ENCODE measurements around the gene MTRF1.

DNA sequence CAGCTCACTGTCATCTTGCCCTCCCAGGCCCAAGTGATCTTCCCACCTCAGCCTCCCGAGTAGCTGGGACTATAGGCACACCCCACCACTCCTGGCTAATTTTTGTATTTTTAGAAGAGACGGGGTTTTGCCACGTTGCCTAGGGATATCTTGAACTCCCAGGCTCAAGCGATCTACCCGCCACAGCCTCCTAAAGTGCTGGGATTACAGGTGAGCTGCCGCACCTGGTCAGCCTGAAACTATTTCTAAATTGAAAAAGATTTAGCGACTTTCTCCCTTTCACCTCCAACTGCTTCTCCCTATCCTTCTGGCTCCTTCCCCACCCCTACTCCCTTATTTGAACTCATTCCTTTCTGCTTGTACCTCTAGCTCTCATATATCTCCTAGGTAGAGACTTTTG, 27.9 kb upstream of the MTRF1 start:
- TF ChIP-seq, protein P1, sequence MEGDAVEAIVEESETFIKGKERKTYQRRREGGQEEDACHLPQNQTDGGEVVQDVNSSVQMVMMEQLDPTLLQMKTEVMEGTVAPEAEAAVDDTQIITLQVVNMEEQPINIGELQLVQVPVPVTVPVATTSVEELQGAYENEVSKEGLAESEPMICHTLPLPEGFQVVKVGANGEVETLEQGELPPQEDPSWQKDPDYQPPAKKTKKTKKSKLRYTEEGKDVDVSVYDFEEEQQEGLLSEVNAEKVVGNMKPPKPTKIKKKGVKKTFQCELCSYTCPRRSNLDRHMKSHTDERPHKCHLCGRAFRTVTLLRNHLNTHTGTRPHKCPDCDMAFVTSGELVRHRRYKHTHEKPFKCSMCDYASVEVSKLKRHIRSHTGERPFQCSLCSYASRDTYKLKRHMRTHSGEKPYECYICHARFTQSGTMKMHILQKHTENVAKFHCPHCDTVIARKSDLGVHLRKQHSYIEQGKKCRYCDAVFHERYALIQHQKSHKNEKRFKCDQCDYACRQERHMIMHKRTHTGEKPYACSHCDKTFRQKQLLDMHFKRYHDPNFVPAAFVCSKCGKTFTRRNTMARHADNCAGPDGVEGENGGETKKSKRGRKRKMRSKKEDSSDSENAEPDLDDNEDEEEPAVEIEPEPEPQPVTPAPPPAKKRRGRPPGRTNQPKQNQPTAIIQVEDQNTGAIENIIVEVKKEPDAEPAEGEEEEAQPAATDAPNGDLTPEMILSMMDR (IDR thresholded peaks at IDR 0.05), result no peak
- no peak for TF ChIP-seq POLR2A (IDR thresholded peaks at IDR 0.05)
